H9 (cell line): ENCODE measurements around the gene FICD. TPM values are rescaled to one million over a fixed set of nuclear protein-coding genes. Genes with fewer than 3 reads are reported as not detected.
A peak's percentile ranks its signal among the peaks of the same experiment; 100 is the strongest.

Source experiments
- DNase-seq: peaks from one replicate; pipeline ENCODE4 v3.0.0-alpha.2; 2017
- H2AFZ ChIP-seq: one replicate; pipeline ENCODE4 v1.6.1; 2013; ENCODE audit warnings: mild to moderate bottlenecking, low read length, control low read depth, moderate library complexity
- H2AK5ac ChIP-seq: 2 replicates; pipeline ENCODE4 v1.6.1; 2013; ENCODE audit warnings: low read length, control low read depth, mixed read lengths; ENCODE audit not compliant: insufficient read length
- H2BK120ac ChIP-seq: one replicate; pipeline ENCODE4 v1.6.1; 2013; ENCODE audit warnings: low read depth, mild to moderate bottlenecking, low read length, control low read depth, inconsistent platforms; ENCODE audit not compliant: poor library complexity, severe bottlenecking
- H2BK12ac ChIP-seq: 2 replicates; pipeline ENCODE4 v1.6.1; 2013; ENCODE audit warnings: low read length, control low read depth, mixed read lengths, low read depth; ENCODE audit not compliant: insufficient read length
- H2BK15ac ChIP-seq: 2 replicates; pipeline ENCODE4 v1.6.1; 2013; ENCODE audit warnings: low read depth, low read length, control low read depth
- H2BK20ac ChIP-seq: one replicate; pipeline ENCODE4 v1.6.1; 2013; ENCODE audit warnings: low read depth, mild to moderate bottlenecking, low read length, control low read depth, inconsistent platforms; ENCODE audit not compliant: poor library complexity, severe bottlenecking
- H2BK5ac ChIP-seq: 2 replicates; pipeline ENCODE4 v1.6.1; 2013; ENCODE audit warnings: low read length, control low read depth, mixed read lengths; ENCODE audit not compliant: insufficient read length
- H3K14ac ChIP-seq: 2 replicates; pipeline ENCODE4 v1.6.1; 2013; ENCODE audit warnings: low read length, control low read depth; ENCODE audit not compliant: insufficient read depth
- H3K18ac ChIP-seq: 2 replicates; pipeline ENCODE4 v1.6.1; 2013; ENCODE audit warnings: low read depth, mild to moderate bottlenecking, mixed read lengths, low read length, control low read depth; ENCODE audit not compliant: insufficient read length
- H3K23ac ChIP-seq: 2 replicates; pipeline ENCODE4 v1.6.1; 2013; ENCODE audit warnings: low read length, control low read depth, mixed read lengths, low read depth; ENCODE audit not compliant: insufficient read length
- H3K23me2 ChIP-seq: 2 replicates; pipeline ENCODE4 v1.6.1; 2013; ENCODE audit warnings: low read depth, mild to moderate bottlenecking, mixed read lengths, low read length, control low read depth; ENCODE audit not compliant: insufficient read length, poor library complexity, severe bottlenecking
- H3K27ac ChIP-seq: 2 replicates; pipeline ENCODE4 v1.5.1; 2013; ENCODE audit warnings: low read length, control low read depth, mixed read lengths, low read depth; ENCODE audit not compliant: insufficient read length
- H3K27me3 ChIP-seq: 2 replicates; pipeline ENCODE4 v1.6.1; 2013; ENCODE audit warnings: low read length, control low read depth, inconsistent platforms; ENCODE audit not compliant: insufficient read depth
- H3K4ac ChIP-seq: 2 replicates; pipeline ENCODE4 v1.6.1; 2013; ENCODE audit warnings: low read depth, mild to moderate bottlenecking, control low read depth, inconsistent platforms, low read length, moderate library complexity
- H3K4me1 ChIP-seq: 2 replicates; pipeline ENCODE4 v1.6.1; 2013; ENCODE audit warnings: low read length, control low read depth, inconsistent platforms; ENCODE audit not compliant: insufficient read depth
- H3K4me2 ChIP-seq: 2 replicates; pipeline ENCODE4 v1.6.1; 2013; ENCODE audit warnings: low read length, control low read depth, mixed read lengths; ENCODE audit not compliant: insufficient read length, insufficient read depth
- H3K56ac ChIP-seq: 2 replicates; pipeline ENCODE4 v1.6.1; 2013; ENCODE audit warnings: low read depth, mild to moderate bottlenecking, mixed read lengths, low read length, control low read depth; ENCODE audit not compliant: insufficient read length
- H3K79me1 ChIP-seq: 2 replicates; pipeline ENCODE4 v1.6.1; 2013; ENCODE audit warnings: low read depth, mild to moderate bottlenecking, moderate library complexity, low read length, control low read depth, inconsistent platforms; ENCODE audit not compliant: insufficient read depth, poor library complexity, severe bottlenecking
- H3K79me2 ChIP-seq: 2 replicates; pipeline ENCODE4 v1.6.1; 2013; ENCODE audit warnings: low read length, control low read depth, inconsistent platforms; ENCODE audit not compliant: insufficient read depth
- H3K9ac ChIP-seq: 2 replicates; pipeline ENCODE4 v1.6.1; 2013; ENCODE audit warnings: low read length, control low read depth, mixed read lengths; ENCODE audit not compliant: insufficient read length; ENCODE audit errors: extremely low read depth
- H3K9me3 ChIP-seq: one replicate; pipeline ENCODE4 v1.6.1; 2013; ENCODE audit warnings: low read depth, low read length, inconsistent platforms; ENCODE audit not compliant: control insufficient read depth
- H3T11ph ChIP-seq: one replicate; pipeline ENCODE4 v1.6.1; 2013; ENCODE audit warnings: mild to moderate bottlenecking, low read length, control low read depth, inconsistent platforms
- H4K20me1 ChIP-seq: one replicate; pipeline ENCODE4 v1.6.1; 2013; ENCODE audit not compliant: control insufficient read depth, insufficient read length, insufficient read depth
- H4K5ac ChIP-seq: 2 replicates; pipeline ENCODE4 v1.6.1; 2013; ENCODE audit warnings: low read depth, mild to moderate bottlenecking, mixed read lengths, low read length, control low read depth; ENCODE audit not compliant: insufficient read length
- H4K8ac ChIP-seq: replicated peaks from 2 replicates; pipeline ENCODE4 v1.6.1; 2013; ENCODE audit warnings: low read length, control low read depth, mixed read lengths, low read depth; ENCODE audit not compliant: insufficient read length
- H4K91ac ChIP-seq: 2 replicates; pipeline ENCODE4 v1.6.1; 2013; ENCODE audit warnings: low read depth, mild to moderate bottlenecking, moderate library complexity, mixed read lengths, low read length, control low read depth; ENCODE audit not compliant: insufficient read length
- H3K27ac Mint-ChIP-seq, 3 experiments: 2 replicates in 2 of 3; 3 replicates in 1 of 3; pipeline ENCODE4 v1.8.0; 2020 to 2021; ENCODE audit warnings: mixed read lengths in 3 of 3, mild to moderate bottlenecking in 1 of 3, moderate library complexity in 1 of 3
- H3K27me3 Mint-ChIP-seq: 2 replicates; pipeline ENCODE4 v1.8.0; 2021; ENCODE audit warnings: low read depth, mild to moderate bottlenecking, moderate library complexity, mixed read lengths
- H3K36me3 Mint-ChIP-seq, 3 experiments: 2 replicates in 2 of 3; 3 replicates in 1 of 3; pipeline ENCODE4 v1.8.0; 2020 to 2021; ENCODE audit warnings: low read depth in 3 of 3, mixed read lengths in 3 of 3; ENCODE audit not compliant: insufficient read depth in 1 of 3
- H3K4me1 Mint-ChIP-seq, 2 experiments: 2 replicates each; pipeline ENCODE4 v1.8.0; 2020; ENCODE audit warnings: mixed read lengths in 2 of 2
- H3K4me3 Mint-ChIP-seq, 2 experiments: 2 replicates in 1 of 2; 3 replicates in 1 of 2; pipeline ENCODE4 v1.8.0; 2020 to 2021; ENCODE audit warnings: mild to moderate bottlenecking in 2 of 2, mixed read lengths in 2 of 2, moderate library complexity in 1 of 2
- H3K9me3 Mint-ChIP-seq, 2 experiments: 2 replicates in 1 of 2; 3 replicates in 1 of 2; pipeline ENCODE4 v1.8.0; 2020; ENCODE audit warnings: mild to moderate bottlenecking in 2 of 2, mixed read lengths in 2 of 2, moderate library complexity in 1 of 2
- WGBS: extraction: QIAGEN DNeasy Blood & Tissue Kit; methylation state at CpG from one replicate; pipeline ENCODE4 v1.1.7; 2013; ENCODE audit warnings: missing lambda C conversion rate, low lambda C conversion rate, mixed read lengths; ENCODE audit not compliant: insufficient read length; ENCODE audit errors: extremely low coverage; 5-methylcytosine and 5-hydroxymethylcytosine counted together
- total RNA-seq: library from RNA; stranded (reverse); gene quantifications from 2 replicates; pipeline ENCODE4 v1.2.1, GENCODE V29; 2021
- TF ChIP-seq, protein P1 (sequence below): fragments of 200-600 bp; sonication (generic); conservative IDR thresholded peaks from 3 replicates; pipeline ENCODE4 v1.8.0; 2021; ENCODE audit warnings: antibody characterized with exemption, mild to moderate bottlenecking

Gene FICD
- total RNA-seq, 1 experiment from 2014 or later: 5.1 TPM

DNA sequence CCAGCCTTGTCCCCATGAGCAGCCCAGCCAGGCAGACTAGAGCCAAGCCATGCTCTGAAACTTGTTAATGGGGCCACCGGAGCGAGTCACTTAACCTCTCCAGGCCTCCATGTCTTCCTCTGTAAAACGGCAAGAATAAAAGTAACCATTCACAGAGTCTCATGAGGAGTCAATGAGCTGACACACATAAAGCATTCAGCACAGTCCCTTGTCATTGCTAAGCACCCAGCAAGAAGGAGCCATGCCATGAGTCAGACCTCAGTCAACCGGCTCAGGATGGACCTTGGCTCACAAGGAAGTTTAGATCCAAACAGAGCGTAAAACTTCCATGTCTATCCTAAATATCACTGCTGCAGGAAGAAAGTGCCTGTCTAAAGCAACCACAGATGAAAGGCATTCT, 10.6 kb downstream of the FICD start:
- no CpG with 5 or more reads among the region's 5 CpGs for WGBS
- H3T11ph ChIP-seq: no peak overlapping the region

More for the DNA sequence above, 10.6 kb downstream of the FICD start:
- no peak for DNase-seq
- Histone ChIP-seq H3K4ac (no peak overlapping the region), H2BK120ac (no peak overlapping the region), H3K9me3 (no peaks in the 10 kb centered on the region), H3K23ac (no peak overlapping the region), H2AK5ac (no peak overlapping the region), H3K4me1 (no peaks in the 10 kb centered on the region), H3K23me2 (no peaks in the 10 kb centered on the region), H3K9ac (no peak overlapping the region), H2AFZ (no peak overlapping the region), H4K20me1 (no peaks in the 10 kb centered on the region), H4K8ac (no peak overlapping the region), H3K14ac (no peak overlapping the region), H3K27ac (no peak overlapping the region), H2BK5ac (no peak overlapping the region), H3K18ac (no peak overlapping the region), H3K56ac (no peak overlapping the region), H2BK20ac (no peak overlapping the region), H2BK15ac (no peak overlapping the region), H3K79me1 (no peaks in the 10 kb centered on the region), H2BK12ac (no peak overlapping the region), H4K91ac (no peak overlapping the region), H3K4me2 (no peak overlapping the region), H3K79me2 (no peaks in the 10 kb centered on the region), H3K27me3 (no peaks in the 10 kb centered on the region), H4K5ac (no peak overlapping the region)
- Mint-ChIP-seq H3K27ac (peak overlapping the region in 2 of 3 experiments; percentile 5 to 88; a peak in 1 of 7 replicates), H3K4me1 (no peaks in the 10 kb centered on the region), H3K9me3 (no peaks in the 10 kb centered on the region), H3K4me3 (no peak overlapping the region), H3K27me3 (no peaks in the 10 kb centered on the region), H3K36me3 (peaks cover 56 to 99% (median 96%) of the 10 kb centered on the region in 3 experiments)
- TF ChIP-seq, protein P1, sequence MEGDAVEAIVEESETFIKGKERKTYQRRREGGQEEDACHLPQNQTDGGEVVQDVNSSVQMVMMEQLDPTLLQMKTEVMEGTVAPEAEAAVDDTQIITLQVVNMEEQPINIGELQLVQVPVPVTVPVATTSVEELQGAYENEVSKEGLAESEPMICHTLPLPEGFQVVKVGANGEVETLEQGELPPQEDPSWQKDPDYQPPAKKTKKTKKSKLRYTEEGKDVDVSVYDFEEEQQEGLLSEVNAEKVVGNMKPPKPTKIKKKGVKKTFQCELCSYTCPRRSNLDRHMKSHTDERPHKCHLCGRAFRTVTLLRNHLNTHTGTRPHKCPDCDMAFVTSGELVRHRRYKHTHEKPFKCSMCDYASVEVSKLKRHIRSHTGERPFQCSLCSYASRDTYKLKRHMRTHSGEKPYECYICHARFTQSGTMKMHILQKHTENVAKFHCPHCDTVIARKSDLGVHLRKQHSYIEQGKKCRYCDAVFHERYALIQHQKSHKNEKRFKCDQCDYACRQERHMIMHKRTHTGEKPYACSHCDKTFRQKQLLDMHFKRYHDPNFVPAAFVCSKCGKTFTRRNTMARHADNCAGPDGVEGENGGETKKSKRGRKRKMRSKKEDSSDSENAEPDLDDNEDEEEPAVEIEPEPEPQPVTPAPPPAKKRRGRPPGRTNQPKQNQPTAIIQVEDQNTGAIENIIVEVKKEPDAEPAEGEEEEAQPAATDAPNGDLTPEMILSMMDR: no peak
